Activated CD4-positive, alpha-beta T cell treated with anti-CD3 and anti-CD28 coated beads for 36 hours (primary cell): ENCODE data around the gene CYP4V2. TPM values are rescaled to one million over a fixed set of nuclear protein-coding genes. Genes with fewer than 3 reads are reported as not detected.
"Not testable (repeated sequence)": the region's sequence is repeated elsewhere in the genome, so short reads cannot be mapped to it uniquely, and the experiment has no call there.

Source experiments
- ATAC-seq: fragments of 200-7000 bp; cut with Tn5 transposase; one replicate; pipeline ENCODE4 v1.10.0; 2021; ENCODE audit warnings: mild to moderate bottlenecking, moderate library complexity
- CTCF ChIA-PET: fragments of 350-600 bp; sonication (Branson Sonifier 250); formaldehyde crosslinking; loops from one replicate; lab custom pipeline; 2021; ENCODE audit warnings: antibody characterized with exemption; lab: Charles Lee
- POLR2A ChIA-PET: fragments of 350-600 bp; sonication (Branson Sonifier 250); formaldehyde crosslinking; loops from one replicate; lab custom pipeline; 2021; ENCODE audit warnings: antibody characterized with exemption, inconsistent platforms; lab: Charles Lee
- DNase-seq: peaks from one replicate; pipeline ENCODE4 v3.0.0-alpha.2; 2020
- H3K27ac Mint-ChIP-seq: one replicate; pipeline ENCODE4 v1.8.0; 2021; ENCODE audit warnings: mixed read lengths
- H3K27me3 Mint-ChIP-seq: one replicate; pipeline ENCODE4 v1.8.0; 2021; ENCODE audit warnings: mixed read lengths
- H3K36me3 Mint-ChIP-seq: one replicate; pipeline ENCODE4 v1.8.0; 2021; ENCODE audit warnings: low read depth, mixed read lengths
- H3K4me1 Mint-ChIP-seq: one replicate; pipeline ENCODE4 v1.8.0; 2021; ENCODE audit warnings: mixed read lengths
- H3K4me3 Mint-ChIP-seq: one replicate; pipeline ENCODE4 v1.8.0; 2021; ENCODE audit warnings: mild to moderate bottlenecking, moderate library complexity, mixed read lengths
- H3K9me3 Mint-ChIP-seq: one replicate; pipeline ENCODE4 v1.8.0; 2021; ENCODE audit warnings: low read depth, mixed read lengths
- intact Hi-C, 2 experiments: fragments of 100-400 bp; cut with DNase I in 1 of 2; cut with micrococcal nuclease in 1 of 2; formaldehyde crosslinking; loops; one replicate each; pipeline versions ENCODE4 v1.14.2 to v1.15.1; 2022 to 2024; cut with DNase I, micrococcal nuclease
- total RNA-seq, 2 experiments: library from RNA; stranded (reverse); gene quantifications; one replicate each; pipeline ENCODE4 v1.2.3, GENCODE V29; 2021

Gene CYP4V2
- total RNA-seq, 2 experiments from 2014 or later = 4.1 to 4.5 TPM

DNA sequence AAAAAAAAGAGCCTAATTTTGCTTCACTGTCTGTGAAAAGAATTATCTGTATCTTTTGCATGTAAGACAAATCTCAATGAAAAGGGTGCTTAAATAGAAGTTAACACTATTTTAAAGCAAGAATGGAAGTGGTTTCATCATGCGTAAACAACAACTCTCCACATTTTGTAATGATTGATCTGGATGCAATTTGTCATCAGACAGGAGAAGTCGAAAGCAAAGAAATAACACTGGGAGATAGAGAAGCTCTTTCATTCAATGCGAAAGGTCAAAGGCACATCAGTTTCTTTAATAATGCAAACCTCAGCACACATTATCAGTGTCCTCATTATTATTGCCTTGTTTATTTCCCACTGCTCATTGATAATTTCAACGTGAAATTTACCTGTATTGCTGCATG lies 44.8 kb downstream of the CYP4V2 start:
- intact Hi-C loops = no loop called here
- Mint-ChIP-seq H3K27ac (no peak overlapping the region), H3K36me3 (peaks cover 2% of the 10 kb centered on the region), H3K27me3 (no peaks in the 10 kb centered on the region), H3K9me3 (no peaks in the 10 kb centered on the region), H3K4me3 (no peak overlapping the region), H3K4me1 (no peaks in the 10 kb centered on the region)
- CTCF ChIA-PET = interaction anchor here (0.6 kb wide), 1 partner anchor 11 kb away, joined by 3 read pairs; no protein-coding TSS in a partner anchor
- no peak for DNase-seq
- no peak for ATAC-seq
- POLR2A ChIA-PET = no interaction called here

GRCh38 chr4:186240452-186240847 lies 49.1 kb downstream of the CYP4V2 start:
- no peaks in the 10 kb centered on the region for H3K9me3 Mint-ChIP-seq
- H3K36me3 Mint-ChIP-seq = peaks cover 2% of the 10 kb centered on the region
- ChIA-PET POLR2A (no interaction called here), CTCF (no interaction called here)
- H3K27ac Mint-ChIP-seq = no peak overlapping the region
- no peaks in the 10 kb centered on the region for H3K4me1 Mint-ChIP-seq
- intact Hi-C loops = no loop called here
- no peak overlapping the region for H3K4me3 Mint-ChIP-seq
- no peaks in the 10 kb centered on the region for H3K27me3 Mint-ChIP-seq
- DNase-seq = no peak
- ATAC-seq = no peak

GRCh38 chr4:186240848-186241491 lies 49.6 kb downstream of the CYP4V2 start:
- H3K27ac Mint-ChIP-seq = no peak overlapping the region
- no peak overlapping the region for H3K4me3 Mint-ChIP-seq
- no peaks in the 10 kb centered on the region for H3K27me3 Mint-ChIP-seq
- ChIA-PET CTCF (no interaction called here), POLR2A (no interaction called here)
- peaks cover 1% of the 10 kb centered on the region for H3K9me3 Mint-ChIP-seq
- DNase-seq (no peak), ATAC-seq (no peak)
- intact Hi-C loops = no loop called here
- H3K4me1 Mint-ChIP-seq = no peaks in the 10 kb centered on the region
- peaks cover 2% of the 10 kb centered on the region for H3K36me3 Mint-ChIP-seq

DNA sequence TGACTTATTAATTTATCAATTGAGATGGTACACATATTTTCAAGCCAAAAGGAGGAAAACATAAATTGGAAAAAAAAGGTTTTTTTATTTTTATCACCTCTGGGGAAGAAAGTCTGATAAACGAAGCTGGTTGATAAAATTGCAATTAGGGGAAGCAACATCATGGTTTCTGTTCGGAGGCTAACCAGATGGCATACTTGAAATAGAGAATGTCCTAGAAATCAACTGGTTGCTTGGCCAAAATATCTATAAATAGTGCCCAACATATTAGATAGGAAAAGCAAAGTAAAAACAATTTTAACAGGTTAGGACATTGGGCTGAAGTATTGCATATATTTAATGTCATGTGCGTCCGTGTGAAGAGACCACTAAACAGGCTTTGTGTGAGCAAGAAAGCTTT lies 50.2 kb downstream of the CYP4V2 start:
- intact Hi-C loops = no loop called here
- DNase-seq (no peak), ATAC-seq (no peak)
- H3K4me3 Mint-ChIP-seq = no peak overlapping the region
- ChIA-PET CTCF (no interaction called here), POLR2A (no interaction called here)
- H3K36me3 Mint-ChIP-seq = peaks cover 2% of the 10 kb centered on the region
- H3K27me3 Mint-ChIP-seq = no peaks in the 10 kb centered on the region
- no peaks in the 10 kb centered on the region for H3K4me1 Mint-ChIP-seq
- H3K9me3 Mint-ChIP-seq = peaks cover 5% of the 10 kb centered on the region
- H3K27ac Mint-ChIP-seq = no peak overlapping the region

DNA sequence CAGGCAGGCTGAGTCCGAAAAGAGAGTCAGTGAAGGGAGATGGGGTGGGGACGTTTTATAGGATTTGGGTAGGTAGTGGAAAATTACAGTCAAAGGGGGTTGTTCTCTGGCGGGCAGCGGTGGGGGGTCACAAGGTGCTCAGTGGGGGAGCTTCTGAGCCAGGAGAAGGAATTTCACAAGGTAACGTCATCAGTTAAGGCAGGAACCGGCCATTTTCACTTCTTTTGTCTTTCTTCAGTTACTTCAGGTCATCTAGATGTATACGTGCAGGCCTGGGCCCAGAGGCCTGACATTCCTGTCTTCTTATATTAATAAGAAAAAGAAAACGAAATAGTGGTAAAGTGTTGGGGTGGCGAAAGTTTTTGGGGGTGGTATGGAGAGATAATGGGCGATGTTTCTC lies 50.7 kb downstream of the CYP4V2 start:
- intact Hi-C loops, H3K27ac Mint-ChIP-seq, POLR2A ChIA-PET, H3K9me3 Mint-ChIP-seq, H3K27me3 Mint-ChIP-seq, H3K36me3 Mint-ChIP-seq, H3K4me1 Mint-ChIP-seq, ATAC-seq, H3K4me3 Mint-ChIP-seq, DNase-seq, CTCF ChIA-PET: not testable (repeated sequence)

DNA sequence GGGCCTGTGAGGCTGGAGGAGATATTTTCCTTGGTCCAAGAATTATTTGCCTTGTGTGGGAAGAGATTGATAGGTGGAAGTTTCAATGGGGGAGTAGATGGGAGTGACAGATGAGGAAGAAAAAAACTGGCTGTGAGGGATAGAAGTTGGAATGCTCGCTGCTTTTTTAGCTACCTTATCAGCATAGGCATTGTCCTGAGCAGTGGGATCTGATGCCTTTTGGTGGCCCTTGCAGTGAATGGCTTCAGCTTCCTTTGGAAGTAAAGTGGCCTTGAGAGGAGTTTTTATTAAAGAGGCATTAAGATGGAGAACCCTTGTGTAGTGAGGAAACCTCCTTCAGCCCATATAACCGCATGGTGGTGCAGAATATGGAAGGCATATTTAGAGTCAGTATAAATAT lies 52.0 kb downstream of the CYP4V2 start:
- intact Hi-C loops = no loop called here
- CTCF ChIA-PET = no interaction called here
- H3K4me3 Mint-ChIP-seq = no peak overlapping the region
- no peak overlapping the region for H3K27ac Mint-ChIP-seq
- H3K9me3 Mint-ChIP-seq = peaks cover 5% of the 10 kb centered on the region
- H3K27me3 Mint-ChIP-seq = no peaks in the 10 kb centered on the region
- POLR2A ChIA-PET = no interaction called here
- ATAC-seq = no peak
- no peaks in the 10 kb centered on the region for H3K36me3 Mint-ChIP-seq
- no peaks in the 10 kb centered on the region for H3K4me1 Mint-ChIP-seq
- DNase-seq = no peak

DNA sequence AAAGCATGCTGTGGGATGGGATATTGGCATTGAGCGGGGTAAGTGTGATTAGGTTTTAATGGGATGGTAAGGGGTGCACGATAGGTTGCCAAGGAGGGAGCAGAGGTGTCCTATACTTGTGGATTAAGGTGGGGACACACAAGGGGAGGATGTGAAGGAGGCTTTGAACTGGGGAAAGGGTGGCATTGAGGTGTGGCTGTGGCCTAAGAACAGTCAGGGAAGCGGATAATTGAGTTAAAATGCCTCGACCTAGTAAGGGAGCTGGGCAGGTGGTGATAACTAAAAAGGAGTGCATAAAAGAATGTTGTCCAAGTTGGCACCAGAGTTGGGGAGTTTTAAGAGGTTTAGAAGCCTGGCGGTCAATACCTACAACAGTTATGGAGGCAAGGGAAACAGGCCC lies 53.5 kb downstream of the CYP4V2 start:
- intact Hi-C loops = no loop called here
- DNase-seq = no peak
- no peak for ATAC-seq
- CTCF ChIA-PET = no interaction called here
- no peak overlapping the region for H3K27ac Mint-ChIP-seq
- H3K36me3 Mint-ChIP-seq = no peaks in the 10 kb centered on the region
- peaks cover 5% of the 10 kb centered on the region for H3K9me3 Mint-ChIP-seq
- POLR2A ChIA-PET = no interaction called here
- H3K4me1 Mint-ChIP-seq = no peaks in the 10 kb centered on the region
- H3K4me3 Mint-ChIP-seq = no peak overlapping the region
- no peaks in the 10 kb centered on the region for H3K27me3 Mint-ChIP-seq

DNA sequence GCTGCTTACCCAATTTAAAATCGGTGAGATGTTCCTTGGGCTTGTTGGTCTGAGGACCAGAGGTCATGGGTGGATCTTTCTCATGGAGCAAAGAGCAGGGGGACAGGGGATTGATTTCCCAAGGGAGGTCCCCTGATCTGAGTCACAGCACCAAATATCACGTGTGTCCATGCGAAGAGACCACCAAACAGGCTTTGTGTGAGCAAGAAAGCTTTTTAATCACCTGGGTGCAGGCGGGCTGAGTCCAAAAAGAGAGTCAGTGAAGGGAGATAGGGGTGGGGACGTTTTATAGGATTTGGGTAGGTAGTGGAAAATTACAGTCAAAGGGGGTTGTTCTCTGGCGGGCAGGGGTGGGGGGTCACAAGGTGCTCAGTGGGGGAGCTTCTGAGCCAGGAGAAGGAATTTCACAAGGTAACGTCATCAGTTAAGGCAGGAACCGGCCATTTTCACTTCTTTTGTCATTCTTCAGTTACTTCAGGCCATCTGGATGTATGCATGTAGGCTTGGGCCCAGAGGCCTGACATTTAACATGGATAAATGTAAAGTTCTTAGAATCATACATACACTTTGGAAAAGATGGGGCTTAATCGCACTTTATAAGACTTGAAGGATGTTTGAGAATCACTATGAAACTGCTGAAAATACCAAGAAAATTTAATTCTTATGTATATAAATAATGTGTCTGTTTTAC lies 55.8 kb downstream of the CYP4V2 start:
- H3K27me3 Mint-ChIP-seq, H3K27ac Mint-ChIP-seq, H3K36me3 Mint-ChIP-seq, POLR2A ChIA-PET, CTCF ChIA-PET, H3K4me3 Mint-ChIP-seq, ATAC-seq, H3K9me3 Mint-ChIP-seq, DNase-seq, intact Hi-C loops, H3K4me1 Mint-ChIP-seq: not testable (repeated sequence)

- no peak for ATAC-seq
- H3K27ac Mint-ChIP-seq = no peak overlapping the region
- H3K9me3 Mint-ChIP-seq = peaks cover 5% of the 10 kb centered on the region
- ChIA-PET POLR2A (no interaction called here), CTCF (interaction anchor here (0.7 kb wide), 1 partner anchor 47 kb away, joined by 3 read pairs; no protein-coding TSS in a partner anchor)
- H3K4me3 Mint-ChIP-seq = no peak overlapping the region
- no peaks in the 10 kb centered on the region for H3K27me3 Mint-ChIP-seq
- H3K36me3 Mint-ChIP-seq = peaks cover 5% of the 10 kb centered on the region
- no peak for DNase-seq
- intact Hi-C loops = no loop called here
- H3K4me1 Mint-ChIP-seq = no peaks in the 10 kb centered on the region
Measured at GRCh38 chr4:186248643-186249042, 57.3 kb downstream of the CYP4V2 start.

- POLR2A ChIA-PET = no interaction called here
Measured at GRCh38 chr4:186249785-186250754, 58.7 kb downstream of the CYP4V2 start.

DNA sequence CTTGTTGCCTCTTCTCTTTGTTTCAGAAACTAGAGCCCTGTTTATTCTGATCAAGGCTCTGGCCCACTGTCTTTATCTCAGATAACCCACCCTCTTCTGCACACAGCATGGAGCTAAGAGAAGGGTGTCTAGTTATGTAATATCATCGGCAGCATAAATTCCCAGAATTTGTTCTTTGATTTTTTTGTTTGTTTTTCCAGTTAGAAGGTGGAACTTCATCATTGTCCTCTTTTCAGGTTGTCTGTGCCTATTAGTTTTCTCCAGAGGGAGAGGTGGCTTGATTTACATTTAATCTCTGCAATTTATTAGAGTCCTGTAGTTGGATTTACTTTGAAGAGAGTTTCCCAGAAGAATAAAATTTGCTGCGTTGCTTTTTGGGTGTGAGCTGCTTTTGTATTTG lies 59.4 kb downstream of the CYP4V2 start:
- CTCF ChIA-PET = no interaction called here
- H3K27ac Mint-ChIP-seq = no peak overlapping the region
- POLR2A ChIA-PET = no interaction called here
- no peaks in the 10 kb centered on the region for H3K4me1 Mint-ChIP-seq
- no peak for ATAC-seq
- peaks cover 5% of the 10 kb centered on the region for H3K36me3 Mint-ChIP-seq
- no peak for DNase-seq
- no peaks in the 10 kb centered on the region for H3K27me3 Mint-ChIP-seq
- intact Hi-C loops = no loop called here
- H3K4me3 Mint-ChIP-seq = no peak overlapping the region
- peaks cover 5% of the 10 kb centered on the region for H3K9me3 Mint-ChIP-seq

More at GRCh38 chr4:186249785-186250754, 58.7 kb downstream of the CYP4V2 start:
- CTCF ChIA-PET = no interaction called here
- no peak overlapping the region for H3K27ac Mint-ChIP-seq
- DNase-seq (no peak), ATAC-seq (no peak)
- intact Hi-C loops = no loop called here
- peaks cover 5% of the 10 kb centered on the region for H3K36me3 Mint-ChIP-seq
- no peaks in the 10 kb centered on the region for H3K27me3 Mint-ChIP-seq
- H3K4me3 Mint-ChIP-seq = no peak overlapping the region
- H3K9me3 Mint-ChIP-seq = peaks cover 5% of the 10 kb centered on the region
- H3K4me1 Mint-ChIP-seq = no peaks in the 10 kb centered on the region
